Measurements from ENCODE around the gene AVEN.

GRCh38 chr15:33908406-33908805, 130.6 kb downstream of the AVEN start:
- no peak for TF ChIP-seq CTCF (conservative IDR thresholded peaks at IDR 0.05 in 1 of 2, IDR thresholded peaks at IDR 0.05 in 1 of 2; ENCODE audit: extremely low read depth in 1 of 2, insufficient read depth in 1 of 2, low read depth in 1 of 2, low read length in 2 of 2)
- TF ChIP-seq EZH2 (IDR thresholded peaks at IDR 0.05; ENCODE audit: borderline replicate concordance, low read length), result no peak
